ENCODE results near the gene TNFRSF13B.

The TNFRSF13B gene

DNA sequence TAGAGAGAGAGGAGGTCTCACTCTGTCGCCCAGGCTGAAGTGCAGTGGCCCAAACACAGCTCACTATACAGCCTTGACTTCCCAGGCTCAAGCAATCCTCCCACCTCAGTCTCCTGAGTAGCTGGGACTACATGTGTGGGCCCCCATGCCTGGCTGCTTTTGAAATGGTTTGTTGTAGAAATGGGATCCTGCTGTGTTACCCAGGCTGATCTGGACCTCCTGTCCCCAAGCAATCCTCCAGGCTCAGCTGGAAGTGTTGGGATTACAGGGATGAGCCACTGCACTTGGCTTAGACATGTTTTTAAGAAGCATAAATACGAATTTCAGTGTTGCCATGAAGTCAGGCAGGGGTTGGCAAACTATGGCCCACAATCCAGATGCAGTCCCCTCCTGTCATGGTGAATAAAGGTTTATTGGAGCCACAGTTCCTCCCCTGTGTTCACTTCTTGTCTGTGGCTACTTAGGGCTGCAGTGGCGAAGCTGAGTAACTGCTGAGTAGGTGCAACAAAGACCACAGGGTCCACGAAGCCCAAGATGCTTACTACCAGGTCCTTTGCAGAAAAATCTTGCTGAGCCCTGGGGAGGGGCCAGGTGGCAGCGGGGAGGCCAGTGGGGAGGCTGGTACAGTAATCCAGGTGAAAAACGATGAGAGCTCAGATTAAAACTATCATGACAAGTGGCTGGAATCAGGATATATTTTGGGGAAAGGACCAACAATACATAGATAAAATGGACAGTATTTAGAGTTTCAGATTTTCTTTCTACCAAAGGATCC lies 35.2 kb downstream of the TNFRSF13B start:
- no peak for DNase-seq

DNA sequence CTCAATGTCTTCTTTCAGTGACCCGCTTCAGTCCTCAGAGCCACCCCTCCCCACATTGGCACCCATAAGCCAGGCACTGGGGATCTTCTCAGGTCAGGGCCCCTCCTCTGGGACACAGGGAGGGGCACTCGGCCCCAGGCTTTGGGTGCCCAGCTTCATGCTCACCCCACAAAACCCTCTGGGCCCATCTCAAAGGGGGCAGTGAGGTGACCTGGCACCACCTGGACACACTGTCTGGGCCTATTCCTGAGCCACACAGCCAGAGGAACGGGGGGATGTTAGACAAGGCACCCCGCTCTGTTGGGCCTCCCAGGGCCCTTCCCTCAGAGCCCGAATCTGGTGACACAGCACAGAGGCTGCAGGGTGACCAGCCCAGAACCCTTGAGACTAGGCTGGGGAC lies 36.1 kb downstream of the TNFRSF13B start:
- no peak for DNase-seq

DNA sequence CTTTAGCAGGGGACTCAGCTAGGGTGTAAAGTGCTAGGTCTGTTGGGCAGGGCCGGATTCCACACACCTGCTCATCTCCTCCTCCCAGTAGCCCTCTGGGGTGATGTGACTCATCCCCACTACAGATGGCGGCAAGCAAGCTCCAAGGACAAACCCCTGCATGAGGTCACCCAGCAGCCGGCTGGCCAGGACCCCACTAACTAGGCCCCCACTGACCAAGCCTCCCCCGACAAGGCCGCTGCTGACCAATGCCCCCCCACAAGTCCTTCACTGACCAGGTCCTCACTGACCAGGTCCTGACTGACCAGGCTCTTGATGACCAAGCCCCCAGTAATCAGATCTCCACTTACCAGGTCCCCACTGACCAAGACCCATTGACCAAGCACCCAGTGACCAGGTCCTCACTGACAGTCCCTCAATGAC lies 36.7 kb downstream of the TNFRSF13B start:
- DNase-seq: no peak

DNA sequence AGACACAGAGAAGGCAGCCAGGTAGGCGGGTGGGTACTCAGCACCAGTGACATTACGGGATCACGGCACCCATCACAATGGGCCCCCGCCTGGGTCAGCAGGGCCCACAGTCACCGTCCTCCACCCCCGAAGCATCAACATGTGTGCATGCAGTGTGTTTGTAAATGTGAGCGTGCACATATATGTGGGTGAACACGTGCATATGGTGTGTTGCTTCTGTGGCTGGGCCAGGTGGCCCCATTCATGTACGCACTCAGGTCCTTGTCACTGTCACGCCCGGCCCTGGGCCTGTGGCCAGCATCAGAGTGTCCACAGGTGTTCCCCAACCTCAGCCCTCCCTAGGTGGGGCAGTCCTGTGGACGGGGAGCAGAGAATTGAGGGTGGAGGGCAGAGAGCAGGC lies 37.1 kb downstream of the TNFRSF13B start:
- no peak for DNase-seq

DNA sequence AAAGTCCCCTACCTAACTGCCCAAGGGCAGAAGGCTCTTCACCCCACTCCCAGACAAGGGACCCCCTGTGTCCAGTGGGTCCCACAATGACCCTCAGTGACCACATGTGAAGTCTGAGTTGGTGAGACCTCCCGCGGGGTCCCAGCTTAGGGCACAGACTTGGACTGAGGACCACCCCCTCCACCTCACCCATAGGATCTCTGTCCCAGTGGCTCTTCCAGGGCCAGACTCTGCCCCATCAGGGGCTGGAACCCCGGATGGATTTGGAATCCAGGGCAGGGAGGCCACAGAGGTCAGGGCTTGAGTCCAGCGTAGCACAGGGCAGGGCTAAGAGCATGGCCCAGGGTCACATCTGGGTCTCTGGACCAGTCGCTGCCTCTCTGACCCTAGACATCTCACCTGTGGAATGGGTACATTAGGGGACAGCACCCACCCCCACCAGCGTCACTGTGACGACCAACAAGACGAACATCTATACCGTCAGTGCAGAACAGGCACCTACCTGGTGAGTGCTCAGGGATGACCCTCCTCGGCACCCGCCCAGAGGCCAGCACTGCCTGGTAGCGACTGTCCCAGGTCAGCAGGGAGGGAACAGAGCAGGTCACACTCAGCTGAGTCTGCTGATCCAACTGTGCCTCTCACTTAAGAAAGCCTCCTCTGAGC lies 37.7 kb downstream of the TNFRSF13B start:
- DNase-seq: no peak

DNA sequence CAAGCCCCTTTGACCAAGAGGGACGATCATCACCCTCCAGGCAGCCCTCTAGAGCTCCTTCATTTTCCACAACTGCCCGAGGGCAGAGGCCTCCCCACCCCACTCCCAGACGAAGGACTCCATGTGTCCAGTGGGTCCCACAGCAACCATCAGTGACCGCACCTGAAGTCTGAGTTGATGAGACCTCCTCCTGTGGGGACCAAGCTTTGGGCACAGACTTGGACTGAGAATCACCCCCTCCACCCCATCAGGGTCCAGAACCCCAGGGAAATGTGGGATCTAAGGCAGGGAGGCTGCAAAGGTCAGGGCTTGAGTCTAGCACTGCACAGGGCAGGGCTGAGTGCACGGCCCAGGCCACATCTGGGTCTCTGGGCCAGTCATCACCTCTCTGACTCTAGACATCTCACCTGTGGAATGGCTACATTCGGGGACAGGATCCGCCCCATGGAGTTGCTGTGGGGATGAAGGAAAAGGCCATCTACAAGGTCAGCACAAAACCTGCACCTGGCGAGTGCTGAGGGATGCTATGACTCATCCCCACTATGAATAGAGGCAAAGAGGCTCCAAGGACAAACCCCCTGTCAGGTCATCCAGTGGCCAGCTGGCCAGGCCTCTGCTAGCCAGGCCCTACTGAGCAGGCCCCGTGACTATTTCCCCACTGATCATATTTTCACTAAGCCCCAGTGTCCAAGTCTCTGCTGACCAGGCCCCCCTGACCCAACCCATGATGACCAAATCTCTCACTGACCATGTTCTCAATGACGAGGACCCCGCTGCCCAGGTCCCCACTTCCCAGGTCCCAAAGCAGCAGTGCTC lies 38.4 kb downstream of the TNFRSF13B start:
- no peak for DNase-seq

DNA sequence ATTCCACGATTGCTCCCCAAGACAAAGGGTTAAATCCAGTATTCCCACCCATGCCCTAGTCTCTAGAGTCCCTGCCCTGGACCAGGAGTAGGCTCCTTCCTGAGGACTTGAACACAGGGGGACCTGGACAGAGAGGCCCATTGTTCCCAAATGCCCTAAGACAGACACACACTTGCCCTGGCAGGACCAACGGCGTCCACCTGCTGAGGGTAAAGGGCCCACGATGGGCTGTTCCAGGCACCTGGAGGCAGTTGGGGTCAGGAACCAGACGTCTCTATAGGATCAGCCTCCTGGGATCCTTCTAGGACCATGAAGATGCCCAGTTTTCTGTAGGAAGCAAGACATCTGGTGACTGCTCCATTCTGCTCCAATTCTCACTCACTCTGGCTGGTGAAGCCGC lies 39.3 kb downstream of the TNFRSF13B start:
- no peak for DNase-seq

DNA sequence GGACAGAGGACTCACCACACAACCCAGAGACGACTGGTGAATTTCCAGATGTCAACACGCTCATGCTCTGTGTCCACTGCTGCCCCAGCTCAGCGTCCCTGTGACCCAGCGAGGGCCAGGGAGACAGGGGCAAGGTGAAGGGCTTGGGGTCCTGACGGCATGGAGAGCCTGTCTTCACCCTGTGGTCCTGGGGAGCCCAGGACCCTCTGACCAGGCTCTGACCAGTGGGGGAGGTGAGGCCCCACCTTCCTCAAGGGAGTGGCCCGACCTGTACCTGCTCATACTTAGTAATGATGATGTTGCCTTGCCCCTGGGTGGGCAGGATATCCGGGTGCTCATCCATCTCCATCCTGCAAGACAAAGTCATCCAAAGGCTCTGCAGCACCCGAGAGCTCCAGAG lies 39.8 kb downstream of the TNFRSF13B start:
- no peak for DNase-seq

DNA sequence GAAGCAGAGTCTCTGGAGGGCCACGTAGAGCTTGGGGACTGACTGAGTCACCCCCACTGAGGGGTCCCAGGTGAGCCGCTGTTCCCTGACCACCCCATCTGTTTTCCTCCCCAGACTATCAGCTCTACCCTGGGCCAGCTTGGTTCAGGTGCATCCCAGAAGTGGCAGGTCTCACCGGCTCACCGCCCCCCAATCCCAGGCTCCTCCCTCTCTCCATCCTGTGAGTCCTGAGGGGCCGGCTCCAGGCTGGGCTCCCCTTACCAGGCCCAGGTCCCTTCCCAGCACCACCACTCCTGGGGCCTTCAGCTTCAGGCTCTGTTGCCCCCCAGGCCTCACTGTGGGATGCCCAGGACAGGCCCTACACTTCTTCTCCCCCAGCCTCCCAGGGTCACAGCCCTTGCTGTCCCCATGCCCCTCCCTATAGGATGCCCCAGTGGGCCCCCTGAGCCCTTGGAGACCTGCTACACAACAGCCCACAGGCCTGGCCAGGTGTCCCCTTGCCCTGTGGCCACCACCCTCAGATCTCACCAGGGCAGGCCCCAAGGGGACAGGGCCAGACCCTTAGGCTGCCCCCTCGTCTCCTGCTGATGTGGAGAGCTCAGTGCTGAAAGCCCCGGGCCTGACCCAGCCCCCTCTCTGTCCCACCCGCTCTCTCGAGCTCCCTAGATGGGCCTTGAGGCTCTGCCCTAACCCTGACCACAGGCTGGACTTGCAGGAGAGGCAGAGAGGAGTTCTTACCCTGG lies 40.4 kb downstream of the TNFRSF13B start:
- no peak for DNase-seq

DNA sequence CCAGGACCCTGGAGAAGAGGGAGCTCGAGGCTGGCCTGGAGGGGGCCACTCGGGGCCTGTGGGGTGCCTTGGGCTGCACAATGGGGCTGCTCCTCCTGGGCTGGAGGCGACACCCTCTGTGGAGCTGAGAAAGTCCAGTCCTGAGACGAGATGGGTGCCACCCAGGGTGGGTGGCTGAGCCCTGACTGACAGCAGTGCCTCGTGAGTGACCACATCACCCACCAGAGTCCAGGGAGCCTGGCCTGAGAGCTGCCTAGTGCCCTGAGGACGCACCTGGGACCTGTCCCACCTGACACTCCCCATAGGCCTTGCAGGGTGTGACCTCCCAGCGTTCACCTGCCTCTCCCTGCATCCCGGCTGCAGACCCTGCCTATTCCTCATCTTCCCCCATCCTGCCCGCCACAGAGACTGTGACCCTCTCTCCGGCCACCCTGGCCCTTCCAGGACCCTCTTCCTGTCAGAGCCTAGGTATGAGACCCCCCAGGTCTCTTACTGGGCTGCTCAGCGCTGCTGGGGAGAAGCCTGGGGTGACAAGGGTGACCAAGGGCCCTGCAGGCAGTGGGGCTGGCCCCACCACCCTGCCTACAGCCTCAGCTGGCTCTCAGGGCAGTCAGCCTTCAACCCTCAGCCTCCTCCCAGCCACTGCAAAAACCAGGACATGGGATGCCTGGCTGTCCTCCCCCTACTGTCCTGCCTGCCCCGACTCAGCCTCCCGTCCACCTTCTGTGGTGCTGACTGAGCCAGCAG lies 41.2 kb downstream of the TNFRSF13B start:
- DNase-seq: no peak

DNA sequence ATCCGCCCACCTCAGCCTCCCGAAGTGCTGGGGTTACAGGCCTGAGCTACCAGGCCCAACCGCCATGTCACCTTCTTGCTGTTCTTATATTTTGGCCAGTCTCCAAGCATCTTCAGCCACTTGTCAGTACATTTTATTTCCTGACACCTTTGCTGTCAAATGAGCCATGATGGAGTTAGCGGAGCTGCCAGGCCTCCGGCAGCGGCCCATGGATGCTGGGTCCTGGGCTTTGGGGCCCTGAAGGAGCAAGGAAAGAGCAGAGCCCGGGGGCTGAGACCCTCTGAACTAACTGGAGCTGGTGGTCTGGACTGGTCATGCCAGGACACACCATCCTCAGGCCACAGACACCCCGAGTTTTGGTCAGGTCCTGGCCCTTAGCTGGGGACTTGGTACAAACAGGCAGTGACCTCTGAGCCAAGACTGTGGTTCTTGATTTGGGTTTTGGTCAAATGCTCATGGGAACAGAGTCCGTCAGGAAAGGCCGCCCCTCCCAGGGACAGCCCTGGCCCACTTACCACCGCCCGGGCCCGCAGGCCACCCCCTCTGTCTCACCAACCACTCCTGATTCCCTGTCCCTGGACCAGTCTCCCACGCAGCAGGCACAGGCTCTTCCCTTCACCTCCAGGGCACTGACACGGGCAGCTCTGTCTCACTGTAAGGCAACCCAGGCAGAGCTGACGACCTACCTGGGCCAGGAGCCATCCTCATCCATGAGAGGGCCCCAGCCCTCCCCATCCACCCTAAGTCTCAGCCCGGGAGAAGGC lies 42.0 kb downstream of the TNFRSF13B start:
- DNase-seq: no peak

DNA sequence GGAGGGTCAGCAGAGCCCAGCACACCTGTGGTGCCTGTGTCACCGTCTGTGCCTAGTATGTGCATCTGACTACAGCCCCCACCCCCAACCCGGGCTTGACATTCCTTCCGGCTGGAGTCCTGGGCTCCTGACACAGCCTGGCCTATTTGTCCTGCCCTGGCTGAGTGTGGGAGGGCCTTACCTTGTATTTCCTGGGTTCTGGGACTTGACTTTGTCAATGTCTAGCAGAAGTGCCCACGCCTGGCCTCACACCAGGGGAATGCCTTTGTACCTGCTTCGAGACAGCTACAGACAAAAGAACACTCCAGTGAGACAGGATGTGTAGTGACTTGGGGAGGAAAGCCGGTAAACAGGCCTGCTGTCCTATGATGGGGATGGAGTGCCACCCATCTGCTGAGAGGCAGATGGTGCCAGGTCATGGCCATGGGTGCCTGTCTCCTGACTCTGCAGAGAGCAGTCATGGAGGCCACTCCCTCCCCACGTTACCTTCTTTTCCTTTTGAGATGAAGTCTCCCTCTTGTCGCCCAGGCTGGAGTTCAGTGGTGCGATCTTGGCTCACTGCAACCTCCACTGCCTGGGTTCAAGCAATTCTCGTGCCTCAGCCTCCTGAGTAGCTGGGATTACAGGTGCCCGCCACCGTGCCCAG lies 42.8 kb downstream of the TNFRSF13B start:
- DNase-seq: no peak

DNA sequence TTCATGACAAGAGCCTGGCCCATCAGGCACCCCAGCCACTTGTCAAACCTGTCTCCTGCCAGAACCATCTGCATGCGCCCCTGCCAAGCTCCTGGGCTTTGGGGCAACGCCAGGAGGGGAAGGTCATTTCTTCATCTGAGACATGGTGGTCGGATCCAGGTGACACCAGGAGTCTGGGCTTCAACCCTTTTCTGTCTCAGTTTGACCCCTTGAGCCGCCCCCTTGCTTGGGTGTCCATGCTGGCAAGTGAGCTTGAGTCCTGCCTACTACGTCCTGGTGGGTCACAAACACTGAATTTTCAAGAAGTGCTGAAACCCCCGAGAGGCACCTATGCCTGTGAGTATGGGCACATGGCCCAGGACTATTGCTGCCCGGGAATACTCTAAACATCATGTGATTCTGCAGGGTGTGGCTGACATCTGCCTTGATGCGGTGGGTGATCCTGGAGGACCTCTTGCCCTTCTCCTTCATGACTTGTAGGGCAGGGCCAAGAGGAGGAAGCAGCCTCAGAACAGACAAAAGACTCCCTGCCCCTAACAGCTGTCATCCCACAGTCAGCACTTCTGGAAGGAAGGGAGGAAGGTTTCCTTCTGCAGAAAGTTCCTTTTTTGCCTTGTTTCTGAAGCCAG lies 43.4 kb downstream of the TNFRSF13B start:
- DNase-seq: no peak

DNA sequence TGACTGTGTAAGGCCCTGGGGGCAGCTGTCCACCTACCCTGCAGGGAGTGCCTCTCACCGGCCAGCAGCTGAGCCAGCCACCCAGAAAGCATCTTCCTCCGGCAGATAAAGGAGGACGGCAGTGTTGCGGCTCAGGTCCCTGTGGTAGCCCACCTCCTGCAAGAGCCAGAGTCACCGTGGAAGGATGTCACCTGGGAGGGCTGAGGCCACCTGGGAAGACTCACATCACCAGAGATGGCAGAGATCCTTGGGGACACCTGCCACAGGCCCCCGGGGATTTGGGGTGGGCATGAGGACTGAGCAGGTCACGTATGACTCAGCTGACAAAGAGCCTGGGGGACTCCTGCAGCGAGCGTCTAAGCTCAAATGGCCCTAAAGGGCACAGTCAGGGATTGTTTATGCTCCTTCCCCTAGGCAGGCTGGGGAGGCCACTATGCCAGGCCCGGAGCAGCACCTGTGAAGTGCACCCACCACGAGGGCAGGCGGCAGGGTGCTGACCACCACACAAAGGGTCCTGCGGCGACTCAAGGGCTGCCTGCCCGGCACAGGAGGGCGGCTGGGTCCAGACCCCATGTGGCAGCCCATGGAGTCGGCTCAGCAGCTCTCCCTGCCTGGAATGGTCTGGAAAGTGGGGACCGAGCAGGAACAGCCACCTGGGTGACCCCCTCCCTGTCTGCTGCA lies 44.1 kb downstream of the TNFRSF13B start:
- DNase-seq: no peak

DNA sequence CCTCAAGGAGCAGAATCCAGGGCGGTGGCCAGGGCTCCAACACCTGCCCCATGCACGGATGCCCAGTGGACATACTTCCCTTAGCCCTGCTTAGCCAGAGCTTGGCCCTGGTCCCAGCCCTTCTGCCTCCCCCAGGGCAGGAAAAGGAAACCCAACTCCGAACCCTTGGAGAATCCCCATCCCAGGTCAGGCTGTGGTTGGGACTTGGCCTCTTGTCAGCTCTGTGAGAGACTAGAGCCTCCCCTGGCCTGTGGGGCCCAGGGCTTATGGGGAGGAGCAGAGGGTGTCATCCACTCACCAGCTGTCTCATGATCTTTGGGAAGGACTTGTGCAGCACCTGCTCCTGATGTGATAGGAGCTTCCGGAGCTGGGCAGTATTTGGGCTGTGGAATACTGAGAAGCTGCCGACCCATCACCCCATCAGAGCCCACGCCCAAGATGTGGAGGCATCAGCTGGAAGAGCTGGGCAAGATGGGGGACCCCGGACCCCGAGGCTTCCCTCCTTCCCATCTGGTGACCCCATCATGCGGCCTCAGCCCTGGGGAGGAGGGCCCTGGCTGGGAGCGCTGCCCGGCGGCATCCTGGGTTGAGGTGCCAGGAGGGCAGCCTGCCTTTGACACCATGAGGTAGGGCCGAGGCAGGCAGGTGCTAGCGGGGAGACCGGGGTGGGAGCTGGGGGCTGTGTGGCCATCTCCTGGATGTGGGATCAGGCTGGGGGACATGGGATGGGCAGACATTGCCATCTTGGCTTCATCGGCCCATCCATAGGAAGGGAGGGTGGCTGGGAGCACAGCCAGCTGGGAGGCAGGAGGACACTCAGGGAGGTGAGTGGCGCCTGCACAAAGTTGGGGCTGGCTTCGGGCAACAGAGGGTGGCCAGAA lies 45.1 kb downstream of the TNFRSF13B start:
- no peak for DNase-seq

DNA sequence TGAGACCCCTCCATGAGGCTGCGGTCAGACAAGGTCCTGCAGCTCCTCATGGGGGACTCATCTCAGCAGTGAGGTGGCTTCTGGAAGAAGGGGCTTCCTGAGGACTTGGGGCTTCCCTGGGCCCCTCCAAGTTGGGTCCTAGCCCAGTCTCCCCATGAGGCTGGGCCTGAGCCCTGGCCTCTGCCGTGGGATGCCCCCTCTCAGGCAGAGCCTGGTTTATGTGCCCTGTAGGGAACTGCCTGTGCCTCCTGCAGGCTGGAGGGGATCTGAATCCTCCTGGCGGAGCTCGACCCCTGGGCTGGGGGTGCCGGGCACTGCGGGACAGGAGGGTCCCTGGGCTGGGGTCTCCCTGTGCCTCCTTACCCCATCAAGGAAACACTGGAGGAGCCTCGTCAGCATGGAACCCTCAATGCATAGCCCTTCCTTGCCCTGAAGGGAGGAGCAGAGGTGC lies 45.8 kb downstream of the TNFRSF13B start:
- DNase-seq: no peak

DNA sequence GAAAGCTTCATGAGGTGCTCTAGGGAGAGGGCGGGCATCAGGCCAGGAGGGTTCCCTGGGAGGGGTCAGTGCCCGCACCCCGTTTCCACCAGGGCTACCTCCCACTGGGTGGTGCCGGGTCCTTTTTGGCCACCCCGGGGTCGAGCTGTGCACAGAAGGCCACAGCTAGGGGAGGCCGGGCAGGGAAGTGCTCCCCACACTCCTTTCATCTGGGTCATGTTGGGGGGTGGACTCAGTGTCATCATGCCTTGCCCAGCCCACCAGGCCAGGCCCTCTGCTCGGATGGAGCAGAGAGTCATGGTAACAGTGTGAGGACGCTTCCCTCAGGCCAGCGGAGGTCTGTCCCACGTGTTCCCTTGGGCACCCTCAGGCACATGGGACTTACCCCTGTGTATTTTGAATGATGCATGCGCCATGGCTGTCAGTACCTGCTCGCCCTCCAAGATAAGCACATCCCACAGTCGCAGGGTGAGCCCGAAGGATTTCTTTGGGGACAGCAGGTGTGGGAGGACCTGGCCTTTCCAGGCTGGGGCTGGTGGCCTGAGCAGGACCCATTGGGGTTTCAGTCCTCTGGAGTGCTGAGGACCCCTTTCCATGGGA lies 46.4 kb downstream of the TNFRSF13B start:
- DNase-seq: no peak

Data from activated CD4-positive, alpha-beta T cell treated with anti-CD3 and anti-CD28 coated beads for 48 hours (primary cell).